ENCODE results near the gene KCNJ16.

DNA sequence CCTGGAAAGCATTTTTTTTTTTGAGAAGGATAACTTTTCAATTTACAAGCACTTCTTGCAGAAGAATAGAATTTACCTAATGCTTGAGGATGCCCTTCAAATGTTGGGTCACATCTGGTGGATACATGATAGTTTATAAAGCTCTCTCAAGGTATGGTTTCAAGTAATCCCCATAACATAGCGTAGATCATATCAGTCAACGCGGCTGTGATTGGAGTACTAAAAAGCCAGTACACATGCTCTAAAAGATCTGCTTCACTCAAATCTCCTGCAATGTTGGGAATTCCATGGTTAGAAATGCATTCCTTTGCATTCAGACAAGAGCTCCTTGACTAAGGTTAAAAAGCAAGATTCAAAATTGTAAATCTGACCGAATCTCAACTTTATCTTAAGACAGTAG lies 3.9 kb upstream of the KCNJ16 start:
- TF ChIP-seq, protein P1, sequence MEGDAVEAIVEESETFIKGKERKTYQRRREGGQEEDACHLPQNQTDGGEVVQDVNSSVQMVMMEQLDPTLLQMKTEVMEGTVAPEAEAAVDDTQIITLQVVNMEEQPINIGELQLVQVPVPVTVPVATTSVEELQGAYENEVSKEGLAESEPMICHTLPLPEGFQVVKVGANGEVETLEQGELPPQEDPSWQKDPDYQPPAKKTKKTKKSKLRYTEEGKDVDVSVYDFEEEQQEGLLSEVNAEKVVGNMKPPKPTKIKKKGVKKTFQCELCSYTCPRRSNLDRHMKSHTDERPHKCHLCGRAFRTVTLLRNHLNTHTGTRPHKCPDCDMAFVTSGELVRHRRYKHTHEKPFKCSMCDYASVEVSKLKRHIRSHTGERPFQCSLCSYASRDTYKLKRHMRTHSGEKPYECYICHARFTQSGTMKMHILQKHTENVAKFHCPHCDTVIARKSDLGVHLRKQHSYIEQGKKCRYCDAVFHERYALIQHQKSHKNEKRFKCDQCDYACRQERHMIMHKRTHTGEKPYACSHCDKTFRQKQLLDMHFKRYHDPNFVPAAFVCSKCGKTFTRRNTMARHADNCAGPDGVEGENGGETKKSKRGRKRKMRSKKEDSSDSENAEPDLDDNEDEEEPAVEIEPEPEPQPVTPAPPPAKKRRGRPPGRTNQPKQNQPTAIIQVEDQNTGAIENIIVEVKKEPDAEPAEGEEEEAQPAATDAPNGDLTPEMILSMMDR (IDR thresholded peaks at IDR 0.05) = no peak
- TF ChIP-seq POLR2A (IDR thresholded peaks at IDR 0.05) = no peak

Measured in esophagus squamous epithelium (tissue), 4 donors.